IMR-90 (cell line): ENCODE results near the gene UNC5B. TPM values are rescaled to one million over a fixed set of nuclear protein-coding genes. Genes with fewer than 3 reads are reported as not detected.

Experiments used
- ATAC-seq: fragments of 200-7000 bp; cut with Tn5 transposase; 2 replicates; pipeline ENCODE4 v1.9.1; 2020; ENCODE audit warnings: low read depth, mild to moderate bottlenecking, moderate library complexity
- BruUV-seq: library from RNA; stranded (reverse); fragments of 400-500 nt; replicated peaks from 2 replicates; lab custom pipeline; 2021; lab: Mats Ljungman, UMichigan
- CTCF ChIA-PET: fragments of 300-600 bp; formaldehyde crosslinking; extraction: SDS; loops from one replicate; lab custom pipeline; 2021; ENCODE audit warnings: antibody characterized with exemption; lab: Yijun Ruan, JAX
- POLR2A ChIA-PET: fragments of 300-600 bp; sonication (Branson Sonifier 250); formaldehyde crosslinking; loops from one replicate; lab custom pipeline; 2022; ENCODE audit warnings: antibody characterized with exemption; ENCODE audit not compliant: unreplicated experiment; lab: Charles Lee
- DNase-seq: peaks from one replicate; pipeline ENCODE4 v3.0.0; 2013
- H2AFZ ChIP-seq: replicated peaks from 2 replicates; pipeline ENCODE3; 2013; ENCODE audit warnings: low read length, mild to moderate bottlenecking; ENCODE audit not compliant: poor library complexity
- H2AK5ac ChIP-seq: 2 replicates; pipeline ENCODE4 v1.6.1; 2013; ENCODE audit warnings: low read depth, low read length, inconsistent platforms
- H2AK9ac ChIP-seq: replicated peaks from 2 replicates; pipeline ENCODE3; 2013; ENCODE audit warnings: mild to moderate bottlenecking, low read depth, low read length, moderate library complexity; ENCODE audit not compliant: poor library complexity
- H2BK120ac ChIP-seq: 2 replicates; pipeline ENCODE4 v1.6.1; 2013; ENCODE audit warnings: low read depth, low read length, inconsistent platforms
- H2BK15ac ChIP-seq: 3 replicates; pipeline ENCODE4 v1.6.1; 2013; ENCODE audit warnings: low read depth, low read length, inconsistent platforms
- H2BK20ac ChIP-seq: 2 replicates; pipeline ENCODE4 v1.6.1; 2013; ENCODE audit warnings: low read depth, mild to moderate bottlenecking, inconsistent platforms, low read length, moderate library complexity
- H2BK5ac ChIP-seq: 2 replicates; pipeline ENCODE4 v1.6.1; 2013; ENCODE audit warnings: mild to moderate bottlenecking, low read depth, low read length, inconsistent platforms; ENCODE audit not compliant: poor library complexity, severe bottlenecking
- H3K14ac ChIP-seq: replicated peaks from 2 replicates; pipeline ENCODE4 v1.6.1; 2013; ENCODE audit warnings: low read depth, low read length, inconsistent platforms
- H3K18ac ChIP-seq: 2 replicates; pipeline ENCODE4 v1.6.1; 2013; ENCODE audit warnings: low read depth, low read length, control low read depth
- H3K23ac ChIP-seq: 2 replicates; pipeline ENCODE4 v1.6.1; 2013; ENCODE audit warnings: low read depth, low read length, inconsistent platforms
- H3K27ac ChIP-seq: 2 replicates; pipeline ENCODE4 v1.5.1; 2013; ENCODE audit warnings: mild to moderate bottlenecking, control low read depth, low read length; ENCODE audit not compliant: insufficient read depth
- H3K27me3 ChIP-seq: 2 replicates; pipeline ENCODE4 v1.6.1; 2013; ENCODE audit warnings: low read length; ENCODE audit not compliant: control insufficient read depth, insufficient read depth
- H3K36me3 ChIP-seq: 2 replicates; pipeline ENCODE4 v1.6.1; 2013; ENCODE audit warnings: low read length, mixed read lengths; ENCODE audit not compliant: control insufficient read depth, insufficient read depth
- H3K4ac ChIP-seq: 2 replicates; pipeline ENCODE4 v1.6.1; 2013; ENCODE audit warnings: low read depth, low read length, inconsistent platforms
- H3K4me1 ChIP-seq: 2 replicates; pipeline ENCODE4 v1.6.1; 2013; ENCODE audit warnings: low read length, mixed read lengths; ENCODE audit not compliant: control insufficient read depth, insufficient read depth
- H3K4me2 ChIP-seq: 2 replicates; pipeline ENCODE4 v1.6.1; 2013; ENCODE audit warnings: low read depth, mild to moderate bottlenecking, control low read depth, low read length, moderate library complexity
- H3K4me3 ChIP-seq: 2 replicates; pipeline ENCODE4 v1.5.1; 2013; ENCODE audit warnings: low read depth, mild to moderate bottlenecking, control low read depth, low read length, moderate library complexity; ENCODE audit not compliant: insufficient read depth
- H3K56ac ChIP-seq: 2 replicates; pipeline ENCODE4 v1.6.1; 2013; ENCODE audit warnings: low read length, inconsistent platforms; ENCODE audit not compliant: insufficient read depth; ENCODE audit errors: extremely low read depth
- H3K79me1 ChIP-seq, 2 experiments: 2 replicates each; pipeline ENCODE4 v1.6.1; 2013; ENCODE audit warnings: low read length in 2 of 2, inconsistent platforms in 1 of 2, low read depth in 1 of 2
- H3K9ac ChIP-seq: 2 replicates; pipeline ENCODE4 v1.6.1; 2013; ENCODE audit warnings: low read depth, low read length, control low read depth
- H3K9me1 ChIP-seq: 2 replicates; pipeline ENCODE4 v1.6.1; 2013; ENCODE audit warnings: low read length, inconsistent platforms; ENCODE audit not compliant: insufficient read depth
- H3K9me3 ChIP-seq: 2 replicates; pipeline ENCODE4 v1.6.1; 2013; ENCODE audit warnings: low read length; ENCODE audit not compliant: control insufficient read depth, insufficient read depth
- H4K20me1 ChIP-seq: 2 replicates; pipeline ENCODE4 v1.6.1; 2013; ENCODE audit warnings: low read length, inconsistent platforms; ENCODE audit not compliant: insufficient read depth
- H4K5ac ChIP-seq: 2 replicates; pipeline ENCODE4 v1.6.1; 2013; ENCODE audit warnings: mild to moderate bottlenecking, low read depth, low read length, control low read depth
- H4K8ac ChIP-seq, 2 experiments: 2 replicates each; pipeline ENCODE4 v1.6.1; 2013; ENCODE audit warnings: low read depth in 2 of 2, low read length in 2 of 2, control low read depth in 1 of 2, inconsistent platforms in 1 of 2
- H4K91ac ChIP-seq: 2 replicates; pipeline ENCODE4 v1.6.1; 2013; ENCODE audit warnings: low read depth, low read length, inconsistent platforms; ENCODE audit not compliant: insufficient read depth
- CTCF ChIP-seq: conservative IDR thresholded peaks from 2 replicates; pipeline ENCODE4 v1.5.1; 2012; ENCODE audit warnings: mild to moderate bottlenecking, low read depth, low read length, improper control_type of control experiment
- ELK1 ChIP-seq: fragments of 150-350 bp; IDR thresholded peaks from 2 replicates; pipeline ENCODE4 v1.6.1; 2016; ENCODE audit warnings: low read depth, mild to moderate bottlenecking, low read length, moderate library complexity, borderline replicate concordance
- FOS ChIP-seq: fragments of 150-350 bp; IDR thresholded peaks from 2 replicates; pipeline ENCODE4 v1.6.1; 2016; ENCODE audit warnings: low read depth, low read length
- MAFK ChIP-seq: IDR thresholded peaks from 2 replicates; pipeline ENCODE4 v1.6.1; 2012; ENCODE audit warnings: low read depth, low read length, improper control_type of control experiment
- MAZ ChIP-seq: IDR thresholded peaks from 2 replicates; pipeline ENCODE4 v1.6.1; 2012; ENCODE audit warnings: low read depth, mild to moderate bottlenecking, low read length, improper control_type of control experiment, moderate library complexity, borderline replicate concordance
- MXI1 ChIP-seq: IDR thresholded peaks from 2 replicates; pipeline ENCODE4 v1.6.1; 2012; ENCODE audit warnings: low read depth, mild to moderate bottlenecking, low read length, moderate library complexity, borderline replicate concordance
- NFE2L2 ChIP-seq: fragments of 150-350 bp; IDR thresholded peaks from 2 replicates; pipeline ENCODE4 v1.6.1; 2016; ENCODE audit warnings: low read depth, mild to moderate bottlenecking, low read length
- RAD21 ChIP-seq: IDR thresholded peaks from 2 replicates; pipeline ENCODE4 v1.6.1; 2012; ENCODE audit warnings: low read length, improper control_type of control experiment
- RCOR1 ChIP-seq: IDR thresholded peaks from 2 replicates; pipeline ENCODE4 v1.6.1; 2012; ENCODE audit warnings: mild to moderate bottlenecking, low read length, improper control_type of control experiment; ENCODE audit not compliant: insufficient replicate concordance
- RFX5 ChIP-seq: IDR thresholded peaks from 2 replicates; pipeline ENCODE4 v1.8.0; 2012; ENCODE audit warnings: low read depth, mild to moderate bottlenecking, low read length, moderate library complexity
- SMC3 ChIP-seq: fragments of 150-350 bp; IDR thresholded peaks from 2 replicates; pipeline ENCODE4 v1.6.1; 2016; ENCODE audit warnings: low read depth, mild to moderate bottlenecking, antibody characterized with exemption, low read length, moderate library complexity
- WGBS, 2 experiments: methylation state at CpG; one replicate each; pipeline versions ENCODE4 v1.1.5 to v1.1.7; 2013; ENCODE audit warnings: missing lambda C conversion rate in 2 of 2; ENCODE audit not compliant: insufficient read length in 1 of 2; ENCODE audit errors: extremely low coverage in 2 of 2; 5-methylcytosine and 5-hydroxymethylcytosine counted together
- dilution Hi-C: fragments of 300-500 bp; cut with HindIII; formaldehyde crosslinking; loops from one replicate; pipeline ENCODE4 v1.14.3; 2018; ENCODE audit warnings: low sequenced_read_pairs; ENCODE audit not compliant: unreplicated experiment
- in situ Hi-C: fragments of 300-500 bp; cut with MboI; formaldehyde crosslinking; loops from 3 replicates; pipeline ENCODE4 v1.14.3; 2019; ENCODE audit warnings: low sequenced_read_pairs, inconsistent platforms, mixed read lengths
- intact Hi-C: fragments of 100-400 bp; cut with micrococcal nuclease; formaldehyde crosslinking; loops from 2 replicates; pipeline ENCODE4 v1.10.0; 2022
- polyA plus RNA-seq, 3 experiments: library from polyadenylated mRNA; depleted of rRNA; stranded (reverse); fragments of >200 nt; gene quantifications; 2 replicates each; pipeline ENCODE4 v1.2.3, GENCODE V29; 2012; ENCODE audit warnings: low replicate concordance in 1 of 3
- total RNA-seq: library from RNA; depleted of rRNA; stranded (reverse); fragments of >200 nt; gene quantifications from 2 replicates; pipeline ENCODE4 v1.2.3, GENCODE V29; 2012

UNC5B gene
- total and polyA plus RNA-seq, 2 of the 4 experiments (the other 2 are of a cell fraction): 1.6 to 4.2 TPM

GRCh38 chr10:71232089-71232998 is 20.0 kb downstream of the UNC5B start (continued):
- no peak for TF ChIP-seq FOS
- TF ChIP-seq MAZ: no peak

- DNase-seq (no peak), ATAC-seq (no peak)
- no peak overlapping the region for H4K91ac ChIP-seq
- H3K4me2 ChIP-seq: no peak overlapping the region
- H3K4me3 ChIP-seq: no peak overlapping the region
- H2BK120ac ChIP-seq: no peak overlapping the region
- ChIA-PET POLR2A (no interaction called here), CTCF (interaction anchor here (0.7 kb wide), 1 partner anchor 12 kb away, joined by 3 read pairs; no protein-coding TSS in a partner anchor)
- dilution Hi-C loops: no loop called here
- H4K20me1 ChIP-seq: no peaks in the 10 kb centered on the region; the same call in 1 of the 2 replicates
- H2BK20ac ChIP-seq: no peak overlapping the region
- no peak overlapping the region for H3K4ac ChIP-seq
- H2BK5ac ChIP-seq: no peak overlapping the region
- no peak overlapping the region for H2AFZ ChIP-seq
- no peak overlapping the region for H3K18ac ChIP-seq
- H3K27me3 ChIP-seq: no peaks in the 10 kb centered on the region
- no peak overlapping the region for H3K27ac ChIP-seq
- H3K14ac ChIP-seq: no peak overlapping the region
- H3K36me3 ChIP-seq: no peaks in the 10 kb centered on the region
- intact Hi-C loops: no loop called here
- peaks cover 0 to 5% of the 10 kb centered on the region in 2 experiments; a peak in 1 of 4 replicates for H3K79me1 ChIP-seq
- no peak overlapping the region for H3K23ac ChIP-seq
- no peak overlapping the region for H2AK9ac ChIP-seq
- peaks cover 17% of the 10 kb centered on the region for H3K4me1 ChIP-seq
- in situ Hi-C loops: no loop called here
- no peak overlapping the region for H3K56ac ChIP-seq
- no peak overlapping the region for H4K5ac ChIP-seq
- 50% methylated on average over 2 of the region's 3 CpGs; no CpG with 5 or more reads in 1 of the 2 experiments for WGBS, 2 experiments
- BruUV-seq: no TSS peak
- no peak overlapping the region for H2BK15ac ChIP-seq
- no peaks in the 10 kb centered on the region for H3K9me3 ChIP-seq
- peaks cover 16% of the 10 kb centered on the region; the same call in 1 of the 2 replicates for H3K9me1 ChIP-seq
- H2AK5ac ChIP-seq: no peak overlapping the region
- no peak overlapping the region for H3K9ac ChIP-seq
- no peak overlapping the region for H4K8ac ChIP-seq
- TF ChIP-seq MXI1: no peak
- no peak for TF ChIP-seq MAZ
- no peak for TF ChIP-seq MAFK
- no peak for TF ChIP-seq RFX5
- TF ChIP-seq SMC3: no peak
- TF ChIP-seq ELK1: no peak
- no peak for TF ChIP-seq CTCF
- TF ChIP-seq NFE2L2: no peak
- no peak for TF ChIP-seq RAD21
- TF ChIP-seq RCOR1: no peak
These were observed 21.1 kb downstream of the UNC5B start for GRCh38 chr10:71233482-71233892.
